Ecto neural progenitor cell (in vitro differentiated cells): ENCODE data around the gene UBE2C.
"Not testable (repeated sequence)": the region's sequence is repeated elsewhere in the genome, so short reads cannot be mapped to it uniquely, and the experiment has no call there.

Source experiments
- DNase-seq: peaks from one replicate; pipeline ENCODE4 v3.0.0-alpha.2; 2018; ENCODE audit warnings: low spot score

Gene UBE2C

GRCh38 chr20:45798935-45799642 lies 13.4 kb upstream of the UBE2C start:
- DNase-seq = peak; percentile 56

- DNase-seq = no peak
Measured at GRCh38 chr20:45801851-45802250, 10.6 kb upstream of the UBE2C start.

GRCh38 chr20:45810191-45810970 lies 2.1 kb upstream of the UBE2C start:
- DNase-seq = no peak

GRCh38 chr20:45813006-45813340 lies 529 bp downstream of the UBE2C start:
- DNase-seq = no peak

DNA sequence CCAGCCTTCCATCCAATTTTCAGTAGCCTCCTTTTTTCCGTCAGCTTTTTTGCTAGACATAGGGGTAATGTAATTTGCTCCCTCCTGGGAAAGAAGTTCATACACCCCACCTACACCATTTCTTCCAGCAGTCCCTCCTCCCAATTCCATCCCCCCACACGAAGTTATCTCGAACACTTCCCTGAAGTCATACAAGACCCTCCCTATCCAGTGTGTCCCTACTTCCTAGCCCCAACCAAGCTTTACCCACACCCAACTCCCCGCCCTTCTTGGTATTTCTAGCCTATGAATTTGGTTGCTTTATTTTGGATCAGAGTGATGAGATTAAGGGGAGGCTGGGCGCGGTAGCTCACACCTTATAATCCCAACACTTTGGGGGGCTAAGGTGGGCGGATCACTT lies 1.0 kb downstream of the UBE2C start:
- no peak for DNase-seq

DNA sequence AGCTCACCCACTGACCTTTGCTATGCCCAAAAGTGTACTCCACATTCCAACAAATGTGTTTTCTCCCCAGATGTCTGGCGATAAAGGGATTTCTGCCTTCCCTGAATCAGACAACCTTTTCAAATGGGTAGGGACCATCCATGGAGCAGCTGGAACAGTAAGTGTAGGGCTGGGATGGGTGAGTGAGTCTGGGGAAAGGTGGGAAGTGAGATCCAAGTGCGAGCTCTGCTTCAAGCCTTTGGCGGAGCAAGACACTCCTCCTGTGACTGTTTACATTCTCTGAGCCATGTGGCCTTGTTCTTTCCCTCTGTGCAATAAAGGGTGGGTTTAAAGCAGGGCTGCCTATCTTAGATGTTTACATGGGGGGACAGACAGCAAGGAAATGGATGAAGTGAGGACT lies 1.9 kb downstream of the UBE2C start:
- no peak for DNase-seq

GRCh38 chr20:45816951-45817350 lies 4.5 kb downstream of the UBE2C start:
- DNase-seq = no peak

DNA sequence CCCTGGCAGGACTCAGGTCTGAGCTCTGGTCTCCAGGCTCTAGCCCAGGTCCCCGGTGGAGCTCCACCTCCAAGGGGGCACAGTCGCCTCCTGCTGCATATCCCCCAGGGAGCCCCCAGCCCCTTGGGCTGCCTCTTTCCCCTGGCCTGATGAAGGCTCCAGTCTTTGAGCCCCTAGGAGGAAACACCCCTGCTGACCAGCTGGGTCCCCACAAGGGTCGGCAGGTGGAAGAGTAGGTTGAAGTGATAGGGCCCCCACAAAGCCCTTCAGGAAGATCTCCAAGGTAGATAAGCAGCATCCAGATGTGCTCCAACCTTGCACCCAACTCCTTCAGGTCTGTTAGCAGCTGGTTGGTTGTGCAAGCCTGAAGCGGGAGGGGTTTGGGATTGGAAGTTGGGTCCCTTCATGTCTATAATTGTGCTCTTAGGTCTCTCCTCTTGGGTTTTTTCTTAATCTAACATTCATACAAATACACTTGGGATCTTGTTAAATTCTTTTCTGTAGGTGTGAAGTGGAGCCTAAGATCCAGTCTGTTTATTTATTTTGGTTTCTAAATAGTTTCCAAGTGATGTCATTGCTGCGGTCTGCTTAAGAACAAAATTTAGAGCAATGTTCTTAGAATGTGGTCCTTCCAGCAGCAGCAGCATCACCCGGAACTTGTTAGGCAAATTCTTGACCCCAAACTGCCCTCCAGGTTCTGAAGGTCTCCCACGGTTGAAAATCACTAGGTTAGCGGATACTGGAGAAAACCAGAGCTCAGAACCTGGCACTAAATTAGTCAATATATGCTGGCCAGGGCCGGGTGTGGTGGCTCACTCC lies 5.1 kb downstream of the UBE2C start:
- no peak for DNase-seq

DNA sequence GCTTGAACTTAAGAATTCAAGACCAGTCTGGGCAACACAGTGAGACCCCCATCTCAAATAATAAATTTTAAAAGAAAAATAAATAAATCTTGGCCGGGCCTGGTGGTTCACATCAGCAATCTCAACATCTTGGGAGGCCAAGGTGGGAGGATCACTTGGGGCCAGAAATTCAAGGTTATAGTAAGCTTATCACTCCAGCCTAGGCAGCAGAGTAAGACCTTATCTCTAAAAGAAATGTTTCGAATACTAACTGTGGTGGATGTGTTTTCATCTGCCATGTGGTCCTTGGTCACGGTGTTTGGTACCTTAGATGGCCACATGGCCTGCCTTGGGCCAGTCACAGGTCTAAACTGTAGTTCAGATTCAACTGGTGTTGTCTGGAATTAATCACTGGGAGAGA lies 5.8 kb downstream of the UBE2C start:
- DNase-seq = no peak

DNA sequence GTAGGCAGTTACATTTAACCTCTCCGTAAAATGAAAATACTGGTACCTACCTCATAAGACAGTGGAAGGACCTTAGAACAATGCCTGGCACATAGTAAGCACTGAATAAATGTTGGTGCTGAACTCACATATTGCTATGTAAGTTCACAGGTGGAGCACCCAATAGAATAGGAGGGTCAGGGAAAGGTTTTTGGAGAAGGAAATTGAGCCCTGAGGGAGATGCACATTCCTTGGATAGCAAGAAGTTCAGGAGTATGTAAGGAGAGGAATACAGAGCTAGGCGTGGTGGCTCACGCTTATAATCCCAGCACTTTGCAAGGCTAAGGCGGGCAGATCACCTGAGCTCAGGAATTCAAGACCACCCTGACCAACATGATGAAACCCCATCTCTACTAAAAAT lies 7.0 kb downstream of the UBE2C start:
- no peak for DNase-seq

GRCh38 chr20:45821947-45822346 lies 9.5 kb downstream of the UBE2C start:
- no peak for DNase-seq

GRCh38 chr20:45822857-45823256 lies 10.4 kb downstream of the UBE2C start:
- no peak for DNase-seq

DNA sequence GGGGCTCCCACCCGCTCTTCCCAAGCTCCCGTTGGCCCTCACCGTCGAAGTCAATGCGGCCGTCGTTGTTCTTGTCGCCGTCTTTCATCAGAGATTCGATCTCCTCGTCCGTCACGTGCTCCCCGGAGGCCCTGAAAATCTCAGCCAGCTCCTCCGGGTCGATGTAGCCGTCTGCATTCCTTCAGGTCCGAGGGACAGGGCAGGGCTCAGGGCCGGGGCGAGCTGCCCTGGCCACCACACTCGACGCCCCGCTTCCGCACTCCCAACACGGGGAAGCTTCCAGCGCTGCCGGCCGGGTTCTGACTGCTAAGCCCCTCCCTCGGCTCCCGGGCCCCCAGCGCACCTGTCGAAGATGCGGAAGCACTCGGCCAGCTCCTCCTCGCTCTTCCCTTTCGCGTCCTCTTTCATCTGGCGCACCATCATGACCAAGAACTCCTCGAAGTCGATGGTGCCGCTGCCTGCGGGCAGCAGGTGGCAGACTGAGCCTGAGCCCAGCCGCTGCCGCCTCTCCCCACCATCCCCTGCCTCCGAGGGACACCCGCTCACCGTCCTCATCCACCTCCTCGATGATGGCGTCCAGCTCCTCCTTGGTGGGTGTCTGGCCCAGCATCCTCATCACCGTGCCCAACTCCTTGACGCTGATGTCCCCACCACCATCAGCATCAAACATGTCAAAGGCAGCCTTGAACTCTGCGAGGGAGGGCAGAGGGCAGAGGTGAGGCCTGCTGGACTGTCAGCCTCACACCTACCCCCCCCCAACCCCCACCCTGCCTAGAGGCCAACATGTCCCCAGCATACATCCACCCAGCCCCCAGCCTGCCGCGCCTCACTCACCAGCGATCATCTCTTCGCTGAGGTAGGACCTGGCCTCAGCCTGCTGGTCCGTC lies 11.7 kb downstream of the UBE2C start:
- peak; percentile 65 for DNase-seq

GRCh38 chr20:45826381-45827019 lies 14.1 kb downstream of the UBE2C start:
- DNase-seq = no peak

GRCh38 chr20:45827030-45827652 lies 14.7 kb downstream of the UBE2C start, which contains the start of gene TNNC2:
TSS of gene TNNC2 (minus strand) at chr20:45827312. CDS start at chr20:45827248, 64 bp downstream.
- no peak for DNase-seq

GRCh38 chr20:45827712-45828111 lies 15.3 kb downstream of the UBE2C start:
- DNase-seq = no peak

DNA sequence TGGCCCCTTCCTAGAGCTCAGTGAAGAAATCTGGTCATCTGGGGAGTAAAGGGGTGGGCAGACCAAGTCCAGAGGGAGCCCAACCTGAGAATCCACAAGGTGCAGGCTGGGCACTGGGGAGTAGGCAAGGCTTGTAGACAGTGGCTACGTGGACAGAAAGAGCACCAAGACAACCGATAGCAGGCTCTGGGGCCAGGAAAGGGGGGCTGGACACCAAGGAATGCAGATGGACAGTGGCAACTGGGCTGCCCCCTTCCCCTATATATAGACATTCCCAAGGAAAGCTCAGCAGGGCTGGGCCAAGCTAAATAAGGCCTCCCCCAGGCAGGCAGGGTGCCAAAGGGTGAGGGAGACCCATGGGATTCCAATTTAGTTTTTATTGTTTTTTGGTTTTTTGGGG lies 16.1 kb downstream of the UBE2C start:
- DNase-seq = no peak

GRCh38 chr20:45829673-45830106 lies 17.2 kb downstream of the UBE2C start:
- not testable (repeated sequence) for DNase-seq

- no peak for DNase-seq
Measured at GRCh38 chr20:45832619-45833018, 20.2 kb downstream of the UBE2C start.

- no peak for DNase-seq
Measured at GRCh38 chr20:45833030-45833882, 20.8 kb downstream of the UBE2C start, which contains the start of gene SNX21. TSS of gene SNX21 (plus strand) at chr20:45833799. CDS start at chr20:45833920, 121 bp downstream.
